GM18499 (cell line): Measurements from ENCODE around the gene AXIN1.

ENCODE experiments used
- ATAC-seq: cut with Tn5 transposase; IDR thresholded peaks from one replicate; pipeline ENCODE4 v1.9.1; 2021; ENCODE audit warnings: moderate number of reproducible peaks; ENCODE audit not compliant: insufficient read depth, unreplicated experiment

AXIN1 gene

GRCh38 chr16:286491-287297 is 65.8 kb downstream of the AXIN1 start:
- ATAC-seq, result no peak

- no peak for ATAC-seq
These were observed 67.1 kb downstream of the AXIN1 start for GRCh38 chr16:285146-286055.

GRCh38 chr16:284204-285120 is 68.1 kb downstream of the AXIN1 start:
- ATAC-seq, result no peak

- ATAC-seq, result no peak
These were observed 69.3 kb downstream of the AXIN1 start, which contains the start of gene PDIA2 for GRCh38 chr16:283033-283805. TSS of gene PDIA2 (plus strand) at chr16:283164. CDS start at chr16:283170, 6 bp downstream.

GRCh38 chr16:282491-282890 is 70.0 kb downstream of the AXIN1 start:
- ATAC-seq, result no peak

GRCh38 chr16:281660-282255 is 70.8 kb downstream of the AXIN1 start:
- ATAC-seq, result no peak

GRCh38 chr16:280991-281659 is 71.4 kb downstream of the AXIN1 start:
- ATAC-seq, result no peak

- no peak for ATAC-seq
These were observed 72.0 kb downstream of the AXIN1 start, which contains the start of gene ARHGDIG for GRCh38 chr16:280552-280951. TSS of gene ARHGDIG (plus strand) at chr16:280591. CDS start at chr16:280681, 90 bp downstream.

- ATAC-seq, result no peak
These were observed 72.5 kb downstream of the AXIN1 start for GRCh38 chr16:280005-280460.

GRCh38 chr16:279531-279930 is 73.0 kb downstream of the AXIN1 start:
- ATAC-seq, result no peak

- no peak for ATAC-seq
These were observed 73.6 kb downstream of the AXIN1 start for GRCh38 chr16:278863-279366.

GRCh38 chr16:276426-277077 is 76.0 kb downstream of the AXIN1 start:
- ATAC-seq, result no peak

- no peak for ATAC-seq
These were observed 76.7 kb downstream of the AXIN1 start, which contains the start of gene RGS11 for GRCh38 chr16:275786-276232. TSS of gene RGS11 (minus strand) at chr16:275944. CDS start at chr16:275911, 33 bp downstream.

- ATAC-seq, result no peak
These were observed 77.4 kb downstream of the AXIN1 start for GRCh38 chr16:275041-275641.

GRCh38 chr16:273547-274421 is 78.7 kb downstream of the AXIN1 start:
- ATAC-seq, result no peak
